T-helper 2 cell (primary cell): ENCODE data around the gene NR5A2.

Source experiments
- DNase-seq, 5 experiments: peaks; one replicate each; pipeline versions ENCODE4 v3.0.0 to v3.0.0-alpha.2; 2012 to 2022

NR5A2 gene

GRCh38 chr1:200036619-200037270 is 9.2 kb downstream of the NR5A2 start:
- no peak for DNase-seq

GRCh38 chr1:200037501-200037900 is 10.0 kb downstream of the NR5A2 start:
- DNase-seq: no peak

- DNase-seq: no peak
These were observed 10.4 kb downstream of the NR5A2 start for GRCh38 chr1:200037904-200038303.

GRCh38 chr1:200038325-200038980 is 10.9 kb downstream of the NR5A2 start:
- no peak for DNase-seq

- DNase-seq: peak in 1 of 5 experiments; percentile 38
These were observed 11.7 kb downstream of the NR5A2 start for GRCh38 chr1:200038981-200039848.

GRCh38 chr1:200039849-200040474 is 12.5 kb downstream of the NR5A2 start:
- no peak for DNase-seq

- no peak for DNase-seq
These were observed 13.1 kb downstream of the NR5A2 start for GRCh38 chr1:200040481-200041138.

- DNase-seq: no peak
These were observed 14.0 kb downstream of the NR5A2 start for GRCh38 chr1:200041337-200042118.

- no peak for DNase-seq
These were observed 14.6 kb downstream of the NR5A2 start for GRCh38 chr1:200042119-200042551.

GRCh38 chr1:200042552-200043335 is 15.2 kb downstream of the NR5A2 start:
- DNase-seq: no peak

GRCh38 chr1:200043336-200043668 is 15.8 kb downstream of the NR5A2 start:
- DNase-seq: no peak

GRCh38 chr1:200046115-200046514 is 18.6 kb downstream of the NR5A2 start:
- DNase-seq: no peak

- DNase-seq: no peak
These were observed 20.7 kb downstream of the NR5A2 start for GRCh38 chr1:200048244-200048643.

GRCh38 chr1:200049810-200050209 is 22.3 kb downstream of the NR5A2 start:
- DNase-seq: no peak

- DNase-seq: no peak
These were observed 24.1 kb downstream of the NR5A2 start for GRCh38 chr1:200051620-200052019.

GRCh38 chr1:200053091-200053490 is 25.6 kb downstream of the NR5A2 start:
- no peak for DNase-seq

- DNase-seq: no peak
These were observed 26.1 kb downstream of the NR5A2 start for GRCh38 chr1:200053646-200054045.

- DNase-seq: no peak
These were observed 30.8 kb downstream of the NR5A2 start for GRCh38 chr1:200058341-200058740.

- DNase-seq: peak in 1 of 5 experiments; percentile 45
These were observed 34.6 kb downstream of the NR5A2 start for GRCh38 chr1:200062143-200062542.

GRCh38 chr1:200072636-200073285 is 45.3 kb downstream of the NR5A2 start:
- no peak for DNase-seq

GRCh38 chr1:200073286-200073637 is 45.8 kb downstream of the NR5A2 start:
- DNase-seq: no peak
